SK-N-SH (cell line): ENCODE results near the gene ZC3H18. TPM values are rescaled to one million over a fixed set of nuclear protein-coding genes. Genes with fewer than 3 reads are reported as not detected.

ENCODE experiments used
- CTCF ChIA-PET: fragments of 300-600, 350-600 bp; formaldehyde crosslinking; extraction: SDS; loops from one replicate; lab custom pipeline; 2021; lab: Yijun Ruan, JAX
- POLR2A ChIA-PET: fragments of 350-600 bp; sonication (Branson Sonifier 250); formaldehyde crosslinking; extraction: SDS; loops from one replicate; lab custom pipeline; 2020; ENCODE audit warnings: antibody characterized with exemption, inconsistent platforms; lab: Yijun Ruan, JAX
- DNase-seq: peaks from one replicate; pipeline ENCODE4 v3.0.0; 2012
- H2AFZ ChIP-seq: fragments of 200-600 bp; sonication (generic); 2 replicates; pipeline ENCODE4 v1.8.1; 2016; ENCODE audit warnings: antibody characterized with exemption, mild to moderate bottlenecking, low read depth
- H3F3A ChIP-seq: fragments of 200-600 bp; sonication (generic); replicated peaks from 2 replicates; pipeline ENCODE3; 2016; ENCODE audit warnings: antibody characterized with exemption, mild to moderate bottlenecking; ENCODE audit not compliant: insufficient read depth
- H3K27ac ChIP-seq, 2 experiments: fragments of 200-500 bp in 1 of 2; fragments of 200-600 bp in 1 of 2; sonication (Bioruptor generic) in 1 of 2; sonication (generic), shearing (Covaris generic) in 1 of 2; 2 replicates each; pipeline versions ENCODE4 v1.5.1 to v1.6.1; 2014 to 2016; ENCODE audit warnings: low read depth in 2 of 2, inconsistent platforms in 1 of 2, low read length in 1 of 2, mild to moderate bottlenecking in 1 of 2, mixed read lengths in 1 of 2
- H3K27me3 ChIP-seq: fragments of 200-600 bp; sonication (generic), shearing (Covaris generic); 2 replicates; pipeline ENCODE4 v1.6.1; 2016; ENCODE audit warnings: mixed run types; ENCODE audit not compliant: insufficient read depth
- H3K36me3 ChIP-seq, 2 experiments: fragments of 200-500 bp in 1 of 2; fragments of 200-600 bp in 1 of 2; sonication (Bioruptor generic) in 1 of 2; sonication (generic) in 1 of 2; replicated peaks in 1 of 2; 2 replicates each; pipeline versions ENCODE3 to v1.5.1; 2014 to 2016; ENCODE audit warnings: low read length in 1 of 2, mild to moderate bottlenecking in 1 of 2; ENCODE audit not compliant: insufficient read depth in 2 of 2, control insufficient read depth in 1 of 2
- H3K4me1 ChIP-seq, 2 experiments: fragments of 200-500 bp in 1 of 2; fragments of 200-600 bp in 1 of 2; sonication (Bioruptor generic) in 1 of 2; sonication (generic), shearing (Covaris generic) in 1 of 2; 2 replicates each; pipeline versions ENCODE4 v1.5.1 to v1.6.1; 2014 to 2016; ENCODE audit warnings: low read depth in 1 of 2, low read length in 1 of 2, mixed run types in 1 of 2; ENCODE audit not compliant: insufficient read depth in 2 of 2, control insufficient read depth in 1 of 2
- H3K4me2 ChIP-seq: fragments of 200-600 bp; sonication (generic), shearing (Covaris generic); 2 replicates; pipeline ENCODE4 v1.6.1; 2017; ENCODE audit warnings: mixed run types
- H3K4me3 ChIP-seq, 2 experiments: fragments of 200-500 bp in 1 of 2; fragments of 200-600 bp in 1 of 2; sonication (Bioruptor generic) in 1 of 2; sonication (generic), shearing (Covaris generic) in 1 of 2; 2 replicates each; pipeline versions ENCODE4 v1.5.1 to v1.8.1; 2014 to 2016; ENCODE audit warnings: low read depth in 2 of 2, inconsistent platforms in 1 of 2, low read length in 1 of 2, mild to moderate bottlenecking in 1 of 2, mixed read lengths in 1 of 2, moderate library complexity in 1 of 2
- H3K79me2 ChIP-seq: fragments of 200-600 bp; sonication (generic); 2 replicates; pipeline ENCODE4 v1.8.1; 2017; ENCODE audit warnings: mild to moderate bottlenecking; ENCODE audit not compliant: insufficient read depth
- H3K9ac ChIP-seq: fragments of 200-600 bp; sonication (generic); 2 replicates; pipeline ENCODE4 v1.6.1; 2017; ENCODE audit warnings: mixed run types
- H3K9me2 ChIP-seq: fragments of 200-600 bp; sonication (generic); 2 replicates; pipeline ENCODE4 v1.6.1; 2017; ENCODE audit warnings: mixed run types
- H3K9me3 ChIP-seq: fragments of 200-600 bp; sonication (generic); 2 replicates; pipeline ENCODE4 v1.6.1; 2017; ENCODE audit warnings: mixed run types, mild to moderate bottlenecking, moderate library complexity
- H4K20me1 ChIP-seq: fragments of 200-600 bp; sonication (generic); 2 replicates; pipeline ENCODE4 v1.6.1; 2017; ENCODE audit warnings: mild to moderate bottlenecking, mixed run types; ENCODE audit not compliant: insufficient read depth
- CHD2 ChIP-seq: fragments of 150-350 bp; IDR thresholded peaks from 2 replicates; pipeline ENCODE4 v1.6.1; 2018; ENCODE audit warnings: low read length; ENCODE audit not compliant: partially characterized antibody
- EP300 ChIP-seq, 2 experiments: IDR thresholded peaks; 2 replicates each; pipeline versions ENCODE4 v1.4.0 to v1.6.1; 2012; ENCODE audit warnings: borderline replicate concordance in 1 of 2, low read depth in 1 of 2, low read length in 1 of 2
- EZH2phosphoT487 ChIP-seq: fragments of 200-600 bp; sonication (generic); IDR thresholded peaks from 2 replicates; pipeline ENCODE4 v1.6.1; 2017; ENCODE audit warnings: low read depth, mixed run types, mild to moderate bottlenecking, antibody characterized with exemption, moderate library complexity, borderline replicate concordance
- FOXJ3 ChIP-seq: sonication (generic); formaldehyde crosslinking; IDR thresholded peaks from 2 replicates; pipeline ENCODE4 v1.5.1; 2020; ENCODE audit warnings: mild to moderate bottlenecking, missing genetic modification reagents
- GABPA ChIP-seq: IDR thresholded peaks from 2 replicates; pipeline ENCODE4 v1.4.0; 2012; ENCODE audit warnings: low read depth, mild to moderate bottlenecking
- MEF2A ChIP-seq: IDR thresholded peaks from 2 replicates; pipeline ENCODE4 v1.4.0; 2012; ENCODE audit warnings: low read depth, borderline replicate concordance
- NRF1 ChIP-seq: IDR thresholded peaks from 2 replicates; pipeline ENCODE4 v1.6.1; 2012; ENCODE audit warnings: low read depth, mild to moderate bottlenecking, low read length
- POLR2AphosphoS5 ChIP-seq: IDR thresholded peaks from 2 replicates; pipeline ENCODE4 v1.6.1; 2012; ENCODE audit warnings: low read depth, low read length
- RFX5 ChIP-seq: IDR thresholded peaks from 2 replicates; pipeline ENCODE4 v1.6.1; 2012; ENCODE audit warnings: mild to moderate bottlenecking, improper control_type of control experiment, low read length
- YY1 ChIP-seq: IDR thresholded peaks from 2 replicates; pipeline ENCODE4 v1.4.0; 2012; ENCODE audit warnings: low read depth, mild to moderate bottlenecking
- WGBS: methylation state at CpG from one replicate; pipeline ENCODE4 v1.1.6; 2017; ENCODE audit warnings: low lambda C conversion rate; 5-methylcytosine and 5-hydroxymethylcytosine counted together
- polyA plus RNA-seq, 3 experiments: library from polyadenylated mRNA; depleted of rRNA; stranded (reverse); fragments of >200 nt; gene quantifications; 2 replicates each; pipeline ENCODE4 v1.2.3, GENCODE V29; 2012
- TF ChIP-seq, protein P1 (sequence below): IDR thresholded peaks from 2 replicates; pipeline ENCODE4 v1.4.0; 2012; ENCODE audit warnings: low read depth
- TF ChIP-seq, protein P2 (sequence below): IDR thresholded peaks from 2 replicates; pipeline ENCODE4 v1.4.0; 2012; ENCODE audit warnings: low read depth, borderline replicate concordance
- TF ChIP-seq, protein P3 (sequence below): fragments of 200-600 bp; sonication (generic); IDR thresholded peaks from 2 replicates; pipeline ENCODE4 v1.6.1; 2017; ENCODE audit warnings: antibody characterized with exemption, mild to moderate bottlenecking, moderate library complexity
- TF ChIP-seq, protein P4 (sequence below): IDR thresholded peaks from 2 replicates; pipeline ENCODE4 v1.4.0; 2012; ENCODE audit warnings: low read depth, borderline replicate concordance
- TF ChIP-seq, protein P5 (sequence below): IDR thresholded peaks from 2 replicates; pipeline ENCODE4 v1.6.1; 2012; ENCODE audit warnings: mild to moderate bottlenecking, low read depth, low read length, moderate library complexity

Gene ZC3H18
- polyA plus RNA-seq, 1 of the 3 experiments (the other 2 are of a cell fraction), result 32.7 TPM

DNA sequence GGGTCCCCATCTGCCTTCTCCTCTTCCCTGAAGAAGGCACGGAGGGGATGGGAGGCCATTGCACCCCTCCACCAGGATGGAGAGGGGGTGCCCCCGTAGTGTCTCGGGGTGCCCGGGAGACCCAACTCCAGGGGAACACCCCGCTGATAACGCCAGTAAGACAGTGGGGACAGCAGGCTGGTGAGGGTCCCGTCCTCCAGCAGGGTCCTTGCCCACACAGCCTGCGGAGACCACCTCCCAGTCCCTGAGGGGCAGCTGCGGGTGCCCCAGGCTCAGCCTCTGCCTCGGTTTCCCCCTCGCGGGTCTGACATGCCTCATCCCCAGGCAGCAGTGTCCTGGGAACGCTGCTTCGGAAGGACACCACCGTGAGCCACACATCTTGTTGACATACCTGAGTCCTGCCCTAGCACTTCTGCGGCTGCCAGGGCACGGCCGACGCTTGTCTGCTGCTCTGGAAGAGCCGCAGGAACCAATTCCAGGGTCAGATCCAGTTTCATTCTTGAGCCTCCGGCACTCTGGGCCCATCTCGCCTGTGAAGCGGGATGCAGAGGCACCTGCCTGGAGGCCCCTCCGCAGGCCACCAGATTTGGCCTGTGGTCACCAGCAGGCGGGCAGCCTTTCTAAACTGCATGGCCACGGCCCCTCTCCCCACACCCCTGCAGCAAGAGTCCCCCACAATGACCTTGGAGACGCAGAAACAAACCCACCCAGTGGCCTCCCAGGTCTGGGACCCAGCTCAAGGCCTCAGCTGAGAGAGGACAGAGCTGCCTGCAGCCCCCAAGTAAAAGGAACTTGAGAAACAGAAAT, 39.9 kb upstream of the ZC3H18 start (continued):
- TF ChIP-seq GABPA, result no peak
- TF ChIP-seq NRF1, result no peak
- TF ChIP-seq RFX5, result no peak
- TF ChIP-seq, all 33 proteins: peak for 0

DNA sequence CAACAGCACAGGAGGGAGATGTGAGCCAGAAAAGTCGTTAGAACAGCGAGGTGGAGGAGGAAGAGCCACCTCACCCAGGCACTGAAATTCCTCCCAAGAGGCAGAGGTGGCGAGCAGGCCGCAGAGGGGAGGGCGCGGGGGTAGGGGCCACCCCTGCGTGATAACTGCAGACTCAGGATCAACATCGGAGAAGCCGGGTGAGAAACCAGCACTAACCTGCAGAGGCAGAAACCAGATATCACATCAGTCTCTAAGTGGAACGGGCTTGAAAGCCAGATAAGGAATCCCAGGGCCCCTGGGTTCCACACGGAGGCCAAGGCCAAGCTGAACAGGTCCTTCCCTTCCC, 39.4 kb upstream of the ZC3H18 start:
- Histone ChIP-seq H2AFZ (no peak overlapping the region), H3K36me3 (peaks cover 0 to 6% of the 10 kb centered on the region in 2 experiments), H3K79me2 (no peaks in the 10 kb centered on the region), H3K9me3 (no peaks in the 10 kb centered on the region), H3K4me1 (peaks cover 0 to 9% of the 10 kb centered on the region in 2 experiments; a peak in 1 of 4 replicates), H3K27ac (no peak overlapping the region), H3K9ac (no peak overlapping the region), H3K4me2 (no peak overlapping the region), H3F3A (peaks cover 2% of the 10 kb centered on the region), H3K4me3 (no peak overlapping the region), H4K20me1 (0 out of 2 replicates have a peak, but pooled peaks cover 5% of the 10 kb centered on the region), H3K9me2 (no peaks in the 10 kb centered on the region), H3K27me3 (no peaks in the 10 kb centered on the region)
- CTCF ChIA-PET, result no interaction called here
- no peak for TF ChIP-seq EP300 (IDR thresholded peaks at IDR 0.05; ENCODE audit: borderline replicate concordance in 1 of 2, low read depth in 1 of 2, low read length in 1 of 2)
- TF ChIP-seq MEF2A, result no peak
- TF ChIP-seq YY1, result no peak
- TF ChIP-seq RFX5, result no peak
- no peak for TF ChIP-seq EZH2phosphoT487
- TF ChIP-seq, protein P1, sequence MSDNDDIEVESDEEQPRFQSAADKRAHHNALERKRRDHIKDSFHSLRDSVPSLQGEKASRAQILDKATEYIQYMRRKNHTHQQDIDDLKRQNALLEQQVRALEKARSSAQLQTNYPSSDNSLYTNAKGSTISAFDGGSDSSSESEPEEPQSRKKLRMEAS, result no peak
- TF ChIP-seq POLR2AphosphoS5, result no peak
- TF ChIP-seq, protein P2, sequence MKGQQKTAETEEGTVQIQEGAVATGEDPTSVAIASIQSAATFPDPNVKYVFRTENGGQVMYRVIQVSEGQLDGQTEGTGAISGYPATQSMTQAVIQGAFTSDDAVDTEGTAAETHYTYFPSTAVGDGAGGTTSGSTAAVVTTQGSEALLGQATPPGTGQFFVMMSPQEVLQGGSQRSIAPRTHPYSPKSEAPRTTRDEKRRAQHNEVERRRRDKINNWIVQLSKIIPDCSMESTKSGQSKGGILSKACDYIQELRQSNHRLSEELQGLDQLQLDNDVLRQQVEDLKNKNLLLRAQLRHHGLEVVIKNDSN, result no peak
- no peak for TF ChIP-seq CHD2
- DNase-seq, result no peak
- POLR2A ChIA-PET, result no interaction called here
- 93% methylated on average over 9 of the region's 11 CpGs for WGBS

DNA sequence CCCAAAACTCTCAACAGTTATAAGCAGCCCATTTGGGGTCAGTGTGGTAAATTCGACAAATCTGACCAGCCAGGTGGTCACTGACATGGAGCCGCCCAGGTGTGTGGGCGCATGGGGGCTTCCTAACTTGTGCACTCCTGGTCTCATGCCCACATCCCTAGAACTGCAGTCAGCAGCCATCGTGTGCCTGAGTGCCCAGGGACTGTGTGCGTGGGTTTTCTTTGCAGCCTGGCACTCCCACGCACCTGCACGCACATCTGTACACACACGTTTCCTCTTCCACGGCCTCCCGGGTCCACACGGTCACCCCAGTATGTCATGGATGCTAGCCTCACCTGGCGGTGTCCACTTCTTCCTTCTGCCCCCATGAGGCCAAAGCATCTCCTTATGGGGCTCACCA, 38.9 kb upstream of the ZC3H18 start:
- H3K4me1 ChIP-seq, result peaks cover 0 to 9% of the 10 kb centered on the region in 2 experiments; a peak in 1 of 4 replicates
- H3K9me3 ChIP-seq, result no peaks in the 10 kb centered on the region
- H3K9ac ChIP-seq, result no peak overlapping the region
- no peaks in the 10 kb centered on the region for H3K79me2 ChIP-seq
- H4K20me1 ChIP-seq, result 0 out of 2 replicates have a peak, but pooled peaks cover 6% of the 10 kb centered on the region
- 95% methylated on average over 9 of the region's 12 CpGs for WGBS
- no peak overlapping the region for H2AFZ ChIP-seq
- no peak for DNase-seq
- no peak overlapping the region for H3K27ac ChIP-seq
- no peak overlapping the region for H3K4me3 ChIP-seq
- H3K4me2 ChIP-seq, result no peak overlapping the region
- CTCF ChIA-PET, result interaction anchor here (1.8 kb wide), 1 partner anchor 43 kb away, joined by 4 read pairs; no protein-coding TSS in a partner anchor
- H3K9me2 ChIP-seq, result no peaks in the 10 kb centered on the region
- no peaks in the 10 kb centered on the region for H3K27me3 ChIP-seq
- peaks cover 2% of the 10 kb centered on the region for H3F3A ChIP-seq
- POLR2A ChIA-PET, result no interaction called here
- H3K36me3 ChIP-seq, result peaks cover 0 to 6% of the 10 kb centered on the region in 2 experiments
- TF ChIP-seq, protein P3, sequence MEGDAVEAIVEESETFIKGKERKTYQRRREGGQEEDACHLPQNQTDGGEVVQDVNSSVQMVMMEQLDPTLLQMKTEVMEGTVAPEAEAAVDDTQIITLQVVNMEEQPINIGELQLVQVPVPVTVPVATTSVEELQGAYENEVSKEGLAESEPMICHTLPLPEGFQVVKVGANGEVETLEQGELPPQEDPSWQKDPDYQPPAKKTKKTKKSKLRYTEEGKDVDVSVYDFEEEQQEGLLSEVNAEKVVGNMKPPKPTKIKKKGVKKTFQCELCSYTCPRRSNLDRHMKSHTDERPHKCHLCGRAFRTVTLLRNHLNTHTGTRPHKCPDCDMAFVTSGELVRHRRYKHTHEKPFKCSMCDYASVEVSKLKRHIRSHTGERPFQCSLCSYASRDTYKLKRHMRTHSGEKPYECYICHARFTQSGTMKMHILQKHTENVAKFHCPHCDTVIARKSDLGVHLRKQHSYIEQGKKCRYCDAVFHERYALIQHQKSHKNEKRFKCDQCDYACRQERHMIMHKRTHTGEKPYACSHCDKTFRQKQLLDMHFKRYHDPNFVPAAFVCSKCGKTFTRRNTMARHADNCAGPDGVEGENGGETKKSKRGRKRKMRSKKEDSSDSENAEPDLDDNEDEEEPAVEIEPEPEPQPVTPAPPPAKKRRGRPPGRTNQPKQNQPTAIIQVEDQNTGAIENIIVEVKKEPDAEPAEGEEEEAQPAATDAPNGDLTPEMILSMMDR, result no peak
- TF ChIP-seq RFX5 (no peak), FOXJ3 (CRISPR knock-in tag) (no peak)
- TF ChIP-seq, protein P4, sequence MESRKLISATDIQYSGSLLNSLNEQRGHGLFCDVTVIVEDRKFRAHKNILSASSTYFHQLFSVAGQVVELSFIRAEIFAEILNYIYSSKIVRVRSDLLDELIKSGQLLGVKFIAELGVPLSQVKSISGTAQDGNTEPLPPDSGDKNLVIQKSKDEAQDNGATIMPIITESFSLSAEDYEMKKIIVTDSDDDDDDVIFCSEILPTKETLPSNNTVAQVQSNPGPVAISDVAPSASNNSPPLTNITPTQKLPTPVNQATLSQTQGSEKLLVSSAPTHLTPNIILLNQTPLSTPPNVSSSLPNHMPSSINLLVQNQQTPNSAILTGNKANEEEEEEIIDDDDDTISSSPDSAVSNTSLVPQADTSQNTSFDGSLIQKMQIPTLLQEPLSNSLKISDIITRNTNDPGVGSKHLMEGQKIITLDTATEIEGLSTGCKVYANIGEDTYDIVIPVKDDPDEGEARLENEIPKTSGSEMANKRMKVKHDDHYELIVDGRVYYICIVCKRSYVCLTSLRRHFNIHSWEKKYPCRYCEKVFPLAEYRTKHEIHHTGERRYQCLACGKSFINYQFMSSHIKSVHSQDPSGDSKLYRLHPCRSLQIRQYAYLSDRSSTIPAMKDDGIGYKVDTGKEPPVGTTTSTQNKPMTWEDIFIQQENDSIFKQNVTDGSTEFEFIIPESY, result no peak
- TF ChIP-seq, protein P1, result no peak
- TF ChIP-seq, protein P5, sequence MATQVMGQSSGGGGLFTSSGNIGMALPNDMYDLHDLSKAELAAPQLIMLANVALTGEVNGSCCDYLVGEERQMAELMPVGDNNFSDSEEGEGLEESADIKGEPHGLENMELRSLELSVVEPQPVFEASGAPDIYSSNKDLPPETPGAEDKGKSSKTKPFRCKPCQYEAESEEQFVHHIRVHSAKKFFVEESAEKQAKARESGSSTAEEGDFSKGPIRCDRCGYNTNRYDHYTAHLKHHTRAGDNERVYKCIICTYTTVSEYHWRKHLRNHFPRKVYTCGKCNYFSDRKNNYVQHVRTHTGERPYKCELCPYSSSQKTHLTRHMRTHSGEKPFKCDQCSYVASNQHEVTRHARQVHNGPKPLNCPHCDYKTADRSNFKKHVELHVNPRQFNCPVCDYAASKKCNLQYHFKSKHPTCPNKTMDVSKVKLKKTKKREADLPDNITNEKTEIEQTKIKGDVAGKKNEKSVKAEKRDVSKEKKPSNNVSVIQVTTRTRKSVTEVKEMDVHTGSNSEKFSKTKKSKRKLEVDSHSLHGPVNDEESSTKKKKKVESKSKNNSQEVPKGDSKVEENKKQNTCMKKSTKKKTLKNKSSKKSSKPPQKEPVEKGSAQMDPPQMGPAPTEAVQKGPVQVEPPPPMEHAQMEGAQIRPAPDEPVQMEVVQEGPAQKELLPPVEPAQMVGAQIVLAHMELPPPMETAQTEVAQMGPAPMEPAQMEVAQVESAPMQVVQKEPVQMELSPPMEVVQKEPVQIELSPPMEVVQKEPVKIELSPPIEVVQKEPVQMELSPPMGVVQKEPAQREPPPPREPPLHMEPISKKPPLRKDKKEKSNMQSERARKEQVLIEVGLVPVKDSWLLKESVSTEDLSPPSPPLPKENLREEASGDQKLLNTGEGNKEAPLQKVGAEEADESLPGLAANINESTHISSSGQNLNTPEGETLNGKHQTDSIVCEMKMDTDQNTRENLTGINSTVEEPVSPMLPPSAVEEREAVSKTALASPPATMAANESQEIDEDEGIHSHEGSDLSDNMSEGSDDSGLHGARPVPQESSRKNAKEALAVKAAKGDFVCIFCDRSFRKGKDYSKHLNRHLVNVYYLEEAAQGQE, result no peak
